Glutamatergic neuron (in vitro differentiated cells): ENCODE results near the gene BST2. TPM values are rescaled to one million over a fixed set of nuclear protein-coding genes. Genes with fewer than 3 reads are reported as not detected.

ENCODE experiments used
- DNase-seq: peaks from one replicate; pipeline ENCODE4 v3.0.0; 2022
- H3K27ac Mint-ChIP-seq: one replicate; pipeline ENCODE4 v1.8.0; 2020; ENCODE audit warnings: mild to moderate bottlenecking, mixed read lengths, inconsistent platforms; ENCODE audit not compliant: unreplicated experiment
- H3K27me3 Mint-ChIP-seq: one replicate; pipeline ENCODE4 v1.8.0; 2020; ENCODE audit warnings: mild to moderate bottlenecking, moderate library complexity, mixed read lengths, inconsistent platforms; ENCODE audit not compliant: unreplicated experiment
- H3K36me3 Mint-ChIP-seq: one replicate; pipeline ENCODE4 v1.8.0; 2020; ENCODE audit warnings: mild to moderate bottlenecking, mixed read lengths, inconsistent platforms; ENCODE audit not compliant: unreplicated experiment
- H3K4me1 Mint-ChIP-seq: one replicate; pipeline ENCODE4 v1.8.0; 2020; ENCODE audit warnings: mild to moderate bottlenecking, low read depth, mixed read lengths, inconsistent platforms; ENCODE audit not compliant: unreplicated experiment
- H3K4me3 Mint-ChIP-seq: one replicate; pipeline ENCODE4 v1.8.0; 2020; ENCODE audit warnings: mild to moderate bottlenecking, mixed read lengths, inconsistent platforms; ENCODE audit not compliant: unreplicated experiment
- H3K9me3 Mint-ChIP-seq: one replicate; pipeline ENCODE4 v1.8.0; 2020; ENCODE audit warnings: mild to moderate bottlenecking, moderate library complexity, mixed read lengths, inconsistent platforms; ENCODE audit not compliant: unreplicated experiment
- CTCF ChIP-seq: fragments of 200-600 bp; sonication (generic); IDR thresholded peaks from one replicate; pipeline ENCODE4 v1.5.0; 2021; ENCODE audit not compliant: partially characterized antibody, unreplicated experiment
- total RNA-seq: library from RNA; stranded (reverse); fragmentation: NEBNext Ultra II Directional; extraction: Animal tissue kit (Norgen Biotek cat#: 25700); gene quantifications from one replicate; pipeline ENCODE4 v1.2.1, GENCODE V29; 2021; ENCODE audit not compliant: unreplicated experiment

BST2 gene
- total RNA-seq, 1 donor from 2014 or later, result 1.4 TPM

- Mint-ChIP-seq H3K9me3 (peaks cover 4% of the 10 kb centered on the region), H3K27ac (no peak overlapping the region), H3K4me3 (no peak overlapping the region), H3K4me1 (no peaks in the 10 kb centered on the region), H3K27me3 (peaks cover 3% of the 10 kb centered on the region), H3K36me3 (no peaks in the 10 kb centered on the region)
- no peak for TF ChIP-seq CTCF
- DNase-seq, result no peak
Observed at GRCh38 chr19:17436874-17437267, 31.4 kb upstream of the BST2 start.

GRCh38 chr19:17436094-17436873 lies 30.9 kb upstream of the BST2 start:
- Mint-ChIP-seq H3K36me3 (no peaks in the 10 kb centered on the region), H3K9me3 (peaks cover 4% of the 10 kb centered on the region), H3K27me3 (peaks cover 3% of the 10 kb centered on the region), H3K4me3 (no peak overlapping the region), H3K4me1 (no peaks in the 10 kb centered on the region), H3K27ac (no peak overlapping the region)
- no peak for TF ChIP-seq CTCF
- no peak for DNase-seq

- Mint-ChIP-seq H3K4me1 (no peaks in the 10 kb centered on the region), H3K9me3 (peaks cover 4% of the 10 kb centered on the region), H3K4me3 (no peak overlapping the region), H3K27ac (no peak overlapping the region), H3K36me3 (no peaks in the 10 kb centered on the region), H3K27me3 (peaks cover 3% of the 10 kb centered on the region)
- DNase-seq, result no peak
- TF ChIP-seq CTCF, result no peak
Observed at GRCh38 chr19:17435218-17435617, 29.8 kb upstream of the BST2 start.

- Mint-ChIP-seq H3K27ac (no peak overlapping the region), H3K36me3 (no peaks in the 10 kb centered on the region), H3K9me3 (no peaks in the 10 kb centered on the region), H3K4me3 (no peak overlapping the region), H3K27me3 (peaks cover 3% of the 10 kb centered on the region), H3K4me1 (no peaks in the 10 kb centered on the region)
- no peak for DNase-seq
- no peak for TF ChIP-seq CTCF
Observed at GRCh38 chr19:17431417-17431816, 26.0 kb upstream of the BST2 start.

GRCh38 chr19:17429641-17430113 lies 24.2 kb upstream of the BST2 start:
- no peaks in the 10 kb centered on the region for H3K36me3 Mint-ChIP-seq
- no peak overlapping the region for H3K27ac Mint-ChIP-seq
- no peaks in the 10 kb centered on the region for H3K9me3 Mint-ChIP-seq
- no peaks in the 10 kb centered on the region for H3K4me1 Mint-ChIP-seq
- H3K4me3 Mint-ChIP-seq, result no peak overlapping the region
- DNase-seq, result no peak
- TF ChIP-seq CTCF, result no peak
- H3K27me3 Mint-ChIP-seq, result peaks cover 3% of the 10 kb centered on the region
